H1 (cell line): Measurements from ENCODE around the gene IKZF1. TPM values are rescaled to one million over a fixed set of nuclear protein-coding genes. Genes with fewer than 3 reads are reported as not detected.
A peak's percentile ranks its signal among the peaks of the same experiment; 100 is the strongest.

Experiments
- CTCF ChIA-PET: fragments of 300-600 bp; sonication (Branson Sonifier 250); formaldehyde crosslinking; loops from one replicate; lab custom pipeline; 2021; ENCODE audit not compliant: partially characterized antibody; lab: Charles Lee
- POLR2A ChIA-PET: fragments of 300-600 bp; sonication (Branson Sonifier 250); formaldehyde crosslinking; loops from one replicate; lab custom pipeline; 2021; ENCODE audit warnings: inconsistent platforms; ENCODE audit not compliant: partially characterized antibody; lab: Charles Lee
- DNase-seq, 2 experiments: peaks; one replicate each; pipeline versions ENCODE4 v3.0.0 to v3.0.0-alpha.2; 2010 to 2022; ENCODE audit warnings: low spot score in 2 of 2, low read depth in 1 of 2, mixed read lengths in 1 of 2
- FAIRE-seq: peaks from 2 replicates; lab custom pipeline; 2011; peaks lifted over from hg19 to GRCh38; lab: Jason Lieb, UNC
- H2AFZ ChIP-seq: 2 replicates; pipeline ENCODE4 v1.8.1; 2012; ENCODE audit warnings: low read length, inconsistent platforms
- H2AK5ac ChIP-seq: 2 replicates; pipeline ENCODE4 v1.6.1; 2013; ENCODE audit warnings: low read depth, low read length
- H2BK120ac ChIP-seq: replicated peaks from 2 replicates; pipeline ENCODE3; 2013; ENCODE audit warnings: low read depth, low read length, inconsistent platforms
- H2BK12ac ChIP-seq: 2 replicates; pipeline ENCODE4 v1.6.1; 2013; ENCODE audit warnings: low read depth, low read length
- H2BK15ac ChIP-seq: 2 replicates; pipeline ENCODE4 v1.6.1; 2013; ENCODE audit warnings: low read length
- H2BK20ac ChIP-seq: 2 replicates; pipeline ENCODE4 v1.6.1; 2013; ENCODE audit warnings: low read length
- H2BK5ac ChIP-seq: 2 replicates; pipeline ENCODE4 v1.6.1; 2013; ENCODE audit warnings: low read depth, low read length
- H3K14ac ChIP-seq: 2 replicates; pipeline ENCODE4 v1.6.1; 2013; ENCODE audit warnings: inconsistent platforms; ENCODE audit not compliant: insufficient read length
- H3K18ac ChIP-seq: 2 replicates; pipeline ENCODE4 v1.6.1; 2013; ENCODE audit warnings: low read length; ENCODE audit errors: extremely low read depth
- H3K23ac ChIP-seq: 2 replicates; pipeline ENCODE4 v1.6.1; 2013; ENCODE audit warnings: inconsistent platforms; ENCODE audit not compliant: insufficient read length
- H3K23me2 ChIP-seq: 2 replicates; pipeline ENCODE4 v1.6.1; 2013; ENCODE audit warnings: low read depth, low read length
- H3K27ac ChIP-seq: 2 replicates; pipeline ENCODE4 v1.6.1; 2011; ENCODE audit warnings: low read depth, low read length, inconsistent platforms
- H3K27me3 ChIP-seq, 4 experiments: replicated peaks in 1 of 4; 1 replicate in 1 of 4; 2 replicates in 3 of 4; pipeline versions ENCODE4 v1.6.1 to v1.8.1; 2011 to 2013; ENCODE audit warnings: low read length in 3 of 4, mild to moderate bottlenecking in 3 of 4, inconsistent platforms in 2 of 4, mixed read lengths in 2 of 4, moderate library complexity in 1 of 4; ENCODE audit not compliant: control insufficient read depth in 3 of 4, insufficient read depth in 3 of 4; ENCODE audit errors: extremely low read depth in 1 of 4
- H3K36me3 ChIP-seq, 4 experiments: 2 replicates each; pipeline versions ENCODE4 v1.6.1 to v1.8.1; 2011 to 2013; ENCODE audit warnings: mild to moderate bottlenecking in 4 of 4, low read length in 3 of 4, moderate library complexity in 2 of 4, control low read depth in 1 of 4, inconsistent platforms in 1 of 4; ENCODE audit not compliant: insufficient read depth in 4 of 4, control insufficient read depth in 2 of 4
- H3K4ac ChIP-seq: replicated peaks from 2 replicates; pipeline ENCODE3; 2013; ENCODE audit warnings: low read length, low read depth, mixed read lengths, inconsistent platforms; ENCODE audit not compliant: insufficient read length
- H3K4me1 ChIP-seq, 4 experiments: replicated peaks in 1 of 4; 1 replicate in 1 of 4; 2 replicates in 3 of 4; pipeline versions ENCODE4 v1.6.1 to v1.8.1; 2011 to 2013; ENCODE audit warnings: low read length in 3 of 4, inconsistent platforms in 2 of 4, mixed read lengths in 1 of 4; ENCODE audit not compliant: insufficient read depth in 4 of 4, control insufficient read depth in 3 of 4
- H3K4me2 ChIP-seq, 2 experiments: 2 replicates each; pipeline versions ENCODE4 v1.6.1 to v1.8.1; 2011 to 2013; ENCODE audit warnings: low read depth in 2 of 2, low read length in 2 of 2, control low read depth in 1 of 2, inconsistent platforms in 1 of 2, mild to moderate bottlenecking in 1 of 2; ENCODE audit not compliant: insufficient read depth in 1 of 2
- H3K4me3 ChIP-seq, 4 experiments: fragments of 200-600, 300-600 bp in 1 of 4; sonication (generic), shearing (Covaris generic), sonication (Bioruptor Twin) in 1 of 4; 2 replicates each; pipeline versions ENCODE4 v1.5.1 to v1.8.1; 2011 to 2016; ENCODE audit warnings: low read length in 4 of 4, low read depth in 3 of 4, control low read depth in 2 of 4, inconsistent platforms in 2 of 4, mild to moderate bottlenecking in 2 of 4, mixed read lengths in 1 of 4, moderate library complexity in 1 of 4; ENCODE audit not compliant: insufficient read depth in 2 of 4; ENCODE audit errors: extremely low read depth in 1 of 4
- H3K56ac ChIP-seq: replicated peaks from 2 replicates; pipeline ENCODE3; 2013; ENCODE audit warnings: low read depth, mild to moderate bottlenecking, mixed read lengths, low read length, inconsistent platforms; ENCODE audit not compliant: insufficient read length
- H3K79me1 ChIP-seq: 2 replicates; pipeline ENCODE4 v1.6.1; 2013; ENCODE audit warnings: low read depth, low read length, control low read depth
- H3K79me2 ChIP-seq, 2 experiments: 2 replicates each; pipeline versions ENCODE4 v1.6.1 to v1.8.1; 2012 to 2013; ENCODE audit warnings: low read length in 2 of 2, mild to moderate bottlenecking in 2 of 2, inconsistent platforms in 1 of 2; ENCODE audit not compliant: insufficient read depth in 2 of 2, control insufficient read depth in 1 of 2
- H3K9ac ChIP-seq, 4 experiments: replicated peaks in 1 of 4; 1 replicate in 1 of 4; 2 replicates in 3 of 4; pipeline versions ENCODE4 v1.6.1 to v1.8.1; 2011 to 2013; ENCODE audit warnings: low read depth in 3 of 4, low read length in 3 of 4, control low read depth in 2 of 4, mild to moderate bottlenecking in 2 of 4, moderate library complexity in 2 of 4, inconsistent platforms in 1 of 4; ENCODE audit errors: extremely low read depth in 1 of 4
- H3K9me3 ChIP-seq, 2 experiments: 2 replicates each; pipeline versions ENCODE4 v1.6.1 to v1.8.1; 2012 to 2013; ENCODE audit warnings: mild to moderate bottlenecking in 2 of 2, moderate library complexity in 2 of 2, control low read depth in 1 of 2, inconsistent platforms in 1 of 2, low read depth in 1 of 2, low read length in 1 of 2, mixed read lengths in 1 of 2; ENCODE audit not compliant: insufficient read depth in 2 of 2
- H4K20me1 ChIP-seq, 2 experiments: replicated peaks in 1 of 2; 2 replicates each; pipeline versions ENCODE3 to v1.8.1; 2011 to 2013; ENCODE audit warnings: inconsistent platforms in 2 of 2, low read length in 2 of 2, mild to moderate bottlenecking in 1 of 2; ENCODE audit not compliant: insufficient read depth in 2 of 2, control insufficient read depth in 1 of 2
- H4K5ac ChIP-seq: 2 replicates; pipeline ENCODE4 v1.6.1; 2013; ENCODE audit warnings: low read length, low read depth, mixed read lengths, inconsistent platforms; ENCODE audit not compliant: insufficient read length
- H4K8ac ChIP-seq: 2 replicates; pipeline ENCODE4 v1.8.0; 2013; ENCODE audit warnings: mild to moderate bottlenecking, moderate library complexity, low read length, inconsistent platforms; ENCODE audit not compliant: insufficient read depth; ENCODE audit errors: extremely low read depth
- H4K91ac ChIP-seq: replicated peaks from 2 replicates; pipeline ENCODE3; 2013; ENCODE audit warnings: low read length, mixed read lengths, inconsistent platforms; ENCODE audit not compliant: insufficient read length
- BCL11A ChIP-seq, 2 experiments: IDR thresholded peaks; one replicate each; pipeline ENCODE4 v1.6.1; 2011; ENCODE audit warnings: low read depth in 2 of 2, low read length in 2 of 2, mild to moderate bottlenecking in 2 of 2
- EP300 ChIP-seq, 2 experiments: IDR thresholded peaks; 1 replicate in 1 of 2; 2 replicates in 1 of 2; pipeline ENCODE4 v1.6.1; 2011 to 2012; ENCODE audit warnings: low read depth in 2 of 2, low read length in 2 of 2, mild to moderate bottlenecking in 2 of 2, borderline replicate concordance in 1 of 2, inconsistent platforms in 1 of 2, moderate library complexity in 1 of 2
- GABPA ChIP-seq: IDR thresholded peaks from 2 replicates; pipeline ENCODE4 v1.6.1; 2011; ENCODE audit warnings: mild to moderate bottlenecking, low read length, moderate library complexity, borderline replicate concordance; ENCODE audit not compliant: insufficient read depth
- RBBP5 ChIP-seq: IDR thresholded peaks from 2 replicates; pipeline ENCODE4 v1.7.1; 2012; ENCODE audit warnings: low read depth, mild to moderate bottlenecking, inconsistent platforms, low read length, moderate library complexity, borderline replicate concordance
- SIN3A ChIP-seq, 2 experiments: IDR thresholded peaks in 1 of 2; conservative IDR thresholded peaks in 1 of 2; 2 replicates each; pipeline ENCODE4 v1.6.1; 2011 to 2012; ENCODE audit warnings: low read length in 2 of 2, improper control_type of control experiment in 1 of 2, low read depth in 1 of 2, mild to moderate bottlenecking in 1 of 2
- SRF ChIP-seq: IDR thresholded peaks from 2 replicates; pipeline ENCODE4 v1.6.1; 2011; ENCODE audit warnings: mild to moderate bottlenecking, low read depth, low read length, moderate library complexity
- TBP ChIP-seq: IDR thresholded peaks from 2 replicates; pipeline ENCODE4 v1.6.1; 2011; ENCODE audit warnings: low read depth, low read length, improper control_type of control experiment
- WGBS, 2 experiments: shearing (Covaris generic) in 1 of 2; methylation state at CpG; one replicate each; pipeline versions ENCODE4 v1.1.6 to v1.1.7; 2013 to 2015; ENCODE audit warnings: low lambda C conversion rate in 2 of 2, mixed read lengths in 2 of 2, inconsistent platforms in 1 of 2, low coverage in 1 of 2, missing lambda C conversion rate in 1 of 2; ENCODE audit not compliant: insufficient replicate concordance in 2 of 2, insufficient coverage in 1 of 2, insufficient read length in 1 of 2; ENCODE audit errors: extremely low coverage in 1 of 2, missing lambda C conversion rate in 1 of 2; 5-methylcytosine and 5-hydroxymethylcytosine counted together
- polyA plus RNA-seq, 7 experiments: library from polyadenylated mRNA; depleted of rRNA in 3 of 7; stranded (reverse) in 5 of 7; unstranded in 2 of 7; fragments of >200 nt in 5 of 7; fragments of 200-250 nt in 2 of 7; gene quantifications; 1 replicate in 5 of 7; 2 replicates in 1 of 7; 4 replicates in 1 of 7; pipeline versions ENCODE4 v1.2.1 to v1.2.3, GENCODE V29; 2011 to 2013; ENCODE audit warnings: missing spikeins in 2 of 7, mixed read lengths in 2 of 7
- total RNA-seq: library from RNA; stranded (reverse); fragmentation: NEBNext Ultra II Directional; extraction: Animal tissue kit (Norgen Biotek cat#: 25700); gene quantifications from 2 replicates; pipeline ENCODE4 v1.2.1, GENCODE V29; 2021
- TF ChIP-seq, protein P1 (sequence below): IDR thresholded peaks from 2 replicates; pipeline ENCODE4 v1.6.1; 2011; ENCODE audit warnings: low read length, improper control_type of control experiment
- TF ChIP-seq, protein P2 (sequence below): IDR thresholded peaks from 2 replicates; pipeline ENCODE4 v1.6.1; 2012; ENCODE audit warnings: inconsistent platforms

IKZF1 gene
- total and polyA plus RNA-seq, 2 of the 8 experiments (the other 6 are each of a cell fraction or from before 2014, with no cell fraction given): 0.74 to 1.5 TPM

DNA sequence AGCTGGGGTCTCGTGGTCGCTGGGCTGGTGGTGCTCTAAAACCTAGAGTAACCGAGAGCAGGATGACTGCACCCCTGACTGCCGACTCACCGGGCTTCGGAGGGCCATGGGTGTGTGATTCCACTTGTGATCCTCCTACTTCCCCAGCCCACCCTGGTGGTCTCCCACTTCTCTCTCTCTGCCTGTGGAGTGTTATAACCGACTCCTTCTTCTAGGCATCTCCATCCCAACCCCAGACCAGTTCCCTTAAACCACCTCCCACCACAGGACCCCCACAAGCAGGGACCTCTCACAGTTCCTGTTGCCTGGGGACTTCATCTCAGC is 52.4 kb downstream of the IKZF1 start:
- no peak overlapping the region for H3K9ac ChIP-seq
- H3K4ac ChIP-seq: no peak overlapping the region
- TF ChIP-seq, protein P1, sequence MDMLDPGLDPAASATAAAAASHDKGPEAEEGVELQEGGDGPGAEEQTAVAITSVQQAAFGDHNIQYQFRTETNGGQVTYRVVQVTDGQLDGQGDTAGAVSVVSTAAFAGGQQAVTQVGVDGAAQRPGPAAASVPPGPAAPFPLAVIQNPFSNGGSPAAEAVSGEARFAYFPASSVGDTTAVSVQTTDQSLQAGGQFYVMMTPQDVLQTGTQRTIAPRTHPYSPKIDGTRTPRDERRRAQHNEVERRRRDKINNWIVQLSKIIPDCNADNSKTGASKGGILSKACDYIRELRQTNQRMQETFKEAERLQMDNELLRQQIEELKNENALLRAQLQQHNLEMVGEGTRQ: no peak
- TF ChIP-seq BCL11A (IDR thresholded peaks at IDR 0.05; ENCODE audit: low read depth in 2 of 2, low read length in 2 of 2) (no peak), TBP (no peak), RBBP5 (no peak), GABPA (no peak), SIN3A (conservative IDR thresholded peaks at IDR 0.05 in 1 of 2, IDR thresholded peaks at IDR 0.05 in 1 of 2; ENCODE audit: low read depth in 1 of 2, low read length in 2 of 2) (no peak), EP300 (IDR thresholded peaks at IDR 0.05; ENCODE audit: borderline replicate concordance in 1 of 2, low read depth in 2 of 2, low read length in 2 of 2) (no peak), SRF (no peak)
- TF ChIP-seq, protein P2, sequence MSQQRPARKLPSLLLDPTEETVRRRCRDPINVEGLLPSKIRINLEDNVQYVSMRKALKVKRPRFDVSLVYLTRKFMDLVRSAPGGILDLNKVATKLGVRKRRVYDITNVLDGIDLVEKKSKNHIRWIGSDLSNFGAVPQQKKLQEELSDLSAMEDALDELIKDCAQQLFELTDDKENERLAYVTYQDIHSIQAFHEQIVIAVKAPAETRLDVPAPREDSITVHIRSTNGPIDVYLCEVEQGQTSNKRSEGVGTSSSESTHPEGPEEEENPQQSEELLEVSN: no peak
- no peak overlapping the region for H2AK5ac ChIP-seq
- CTCF ChIA-PET: interaction anchor here (2.4 to 4.0 kb wide), 2 partner anchors 10 to 11 kb away, joined by 9 to 25 read pairs; no protein-coding TSS in a partner anchor
- no peaks in the 10 kb centered on the region for H3K79me2 ChIP-seq
- no peak overlapping the region for H2BK5ac ChIP-seq
- no peaks in the 10 kb centered on the region for H3K4me1 ChIP-seq
- no peak overlapping the region for H2AFZ ChIP-seq
- no peak overlapping the region for H4K91ac ChIP-seq
- no peak for DNase-seq
- 0 out of 2 replicates have a peak overlapping the region, but pooled peaks have one; percentile 6 for H4K8ac ChIP-seq
- H2BK120ac ChIP-seq: no peak overlapping the region
- H3K14ac ChIP-seq: no peak overlapping the region
- no peak overlapping the region for H3K56ac ChIP-seq
- no peaks in the 10 kb centered on the region for H3K27me3 ChIP-seq
- WGBS, 2 experiments: 95% methylated on average over 6 of the region's 7 CpGs; no CpG with 5 or more reads in 1 of the 2 experiments
- POLR2A ChIA-PET: no interaction called here
- no peak overlapping the region for H3K4me2 ChIP-seq
- no peak overlapping the region for H2BK20ac ChIP-seq
- H3K9me3 ChIP-seq: no peaks in the 10 kb centered on the region
- no peak overlapping the region for H3K4me3 ChIP-seq
- no peaks in the 10 kb centered on the region for H3K36me3 ChIP-seq
- H2BK12ac ChIP-seq: no peak overlapping the region
- no peak overlapping the region for H3K18ac ChIP-seq
- H3K79me1 ChIP-seq: no peaks in the 10 kb centered on the region
- no peak overlapping the region for H4K5ac ChIP-seq
- no peak for FAIRE-seq
- H3K27ac ChIP-seq: no peak overlapping the region
- no peak overlapping the region for H3K23ac ChIP-seq
- H2BK15ac ChIP-seq: no peak overlapping the region
- H3K23me2 ChIP-seq: no peaks in the 10 kb centered on the region
- H4K20me1 ChIP-seq: no peaks in the 10 kb centered on the region
